ENCODE results near the gene AKT2.

The AKT2 gene

GRCh38 chr19:40190891-40191835 is 94.0 kb downstream of the AKT2 start, which contains the start of gene MAP3K10:
Gene MAP3K10 (plus strand): TSS chr19:40191426. CDS start chr19:40192032, 606 bp downstream.
- no peak for DNase-seq (ENCODE audit: low read depth, low spot score)

- DNase-seq (ENCODE audit: low read depth, low spot score), result no peak
Observed at GRCh38 chr19:40184273-40184672, 100.9 kb downstream of the AKT2 start.

Data from iPS DF 19.7 (cell line).